BLaER1 (cell line): ENCODE results near the gene CNTNAP5.

Experiments
- H3K27ac ChIP-seq: shearing (Covaris generic); formaldehyde crosslinking; 2 replicates; pipeline ENCODE4 v1.8.1; 2022
- H3K27me3 ChIP-seq: shearing (Covaris generic); formaldehyde crosslinking; 2 replicates; pipeline ENCODE4 v1.8.1; 2022
- H3K36me3 ChIP-seq: shearing (Covaris generic); formaldehyde crosslinking; 2 replicates; pipeline ENCODE4 v1.8.1; 2022
- H3K4me1 ChIP-seq: shearing (Covaris generic); formaldehyde crosslinking; 2 replicates; pipeline ENCODE4 v1.8.1; 2022
- H3K4me2 ChIP-seq: shearing (Covaris generic); formaldehyde crosslinking; 2 replicates; pipeline ENCODE4 v1.8.1; 2022
- H3K4me3 ChIP-seq: shearing (Covaris generic); formaldehyde crosslinking; 2 replicates; pipeline ENCODE4 v1.8.1; 2022
- H3K9ac ChIP-seq: shearing (Covaris generic); formaldehyde crosslinking; 2 replicates; pipeline ENCODE4 v1.8.1; 2022
- H3K9me3 ChIP-seq: shearing (Covaris generic); formaldehyde crosslinking; 2 replicates; pipeline ENCODE4 v1.8.1; 2022
- H4K20me1 ChIP-seq: shearing (Covaris generic); formaldehyde crosslinking; 2 replicates; pipeline ENCODE4 v1.8.1; 2022
- Cebpa-rat ChIP-seq: shearing (Covaris generic); IDR thresholded peaks from 2 replicates; pipeline ENCODE4 v1.8.1; 2022

Gene CNTNAP5

GRCh38 chr2:124032799-124033198, 7.7 kb downstream of the CNTNAP5 start:
- no peak overlapping the region for H3K9ac ChIP-seq
- no peaks in the 10 kb centered on the region for H3K36me3 ChIP-seq
- H3K4me3 ChIP-seq = no peak overlapping the region
- H3K27ac ChIP-seq = no peak overlapping the region
- TF ChIP-seq Cebpa-rat = no peak
- H3K27me3 ChIP-seq = no peaks in the 10 kb centered on the region
- no peak overlapping the region for H3K4me2 ChIP-seq
- no peaks in the 10 kb centered on the region for H3K4me1 ChIP-seq
- no peaks in the 10 kb centered on the region for H3K9me3 ChIP-seq
- no peaks in the 10 kb centered on the region for H4K20me1 ChIP-seq

- Histone ChIP-seq H3K36me3 (no peaks in the 10 kb centered on the region), H3K4me2 (no peak overlapping the region), H3K9ac (no peak overlapping the region), H3K27ac (no peak overlapping the region), H3K9me3 (no peaks in the 10 kb centered on the region), H3K27me3 (no peaks in the 10 kb centered on the region), H3K4me3 (no peak overlapping the region), H3K4me1 (no peaks in the 10 kb centered on the region), H4K20me1 (no peaks in the 10 kb centered on the region)
- TF ChIP-seq Cebpa-rat = no peak
These were observed 9.2 kb downstream of the CNTNAP5 start for GRCh38 chr2:124034265-124034664.

GRCh38 chr2:124035001-124035400, 9.9 kb downstream of the CNTNAP5 start:
- no peaks in the 10 kb centered on the region for H3K27me3 ChIP-seq
- H3K4me3 ChIP-seq = no peak overlapping the region
- no peaks in the 10 kb centered on the region for H4K20me1 ChIP-seq
- H3K36me3 ChIP-seq = no peaks in the 10 kb centered on the region
- H3K4me2 ChIP-seq = no peak overlapping the region
- no peak for TF ChIP-seq Cebpa-rat
- H3K9me3 ChIP-seq = no peaks in the 10 kb centered on the region
- H3K27ac ChIP-seq = no peak overlapping the region
- no peak overlapping the region for H3K9ac ChIP-seq
- no peaks in the 10 kb centered on the region for H3K4me1 ChIP-seq

- no peak overlapping the region for H3K4me2 ChIP-seq
- TF ChIP-seq Cebpa-rat = no peak
These were observed 13.9 kb downstream of the CNTNAP5 start for GRCh38 chr2:124039032-124039431.

GRCh38 chr2:124039762-124040291, 14.7 kb downstream of the CNTNAP5 start:
- no peaks in the 10 kb centered on the region for H3K36me3 ChIP-seq
- H3K4me1 ChIP-seq = peaks cover 17% of the 10 kb centered on the region
- H3K27ac ChIP-seq = no peak overlapping the region
- no peak overlapping the region for H3K4me3 ChIP-seq
- no peak for TF ChIP-seq Cebpa-rat
- H3K9ac ChIP-seq = no peak overlapping the region
- H3K27me3 ChIP-seq = no peaks in the 10 kb centered on the region
- H3K9me3 ChIP-seq = no peaks in the 10 kb centered on the region
- no peak overlapping the region for H3K4me2 ChIP-seq
- H4K20me1 ChIP-seq = no peaks in the 10 kb centered on the region

More at GRCh38 chr2:124039032-124039431, 13.9 kb downstream of the CNTNAP5 start:
- no peak overlapping the region for H3K9ac ChIP-seq
- no peaks in the 10 kb centered on the region for H3K9me3 ChIP-seq
- no peak overlapping the region for H3K27ac ChIP-seq
- H3K36me3 ChIP-seq = no peaks in the 10 kb centered on the region
- no peak overlapping the region for H3K4me3 ChIP-seq
- no peaks in the 10 kb centered on the region for H4K20me1 ChIP-seq
- no peaks in the 10 kb centered on the region for H3K27me3 ChIP-seq
- H3K4me1 ChIP-seq = peaks cover 17% of the 10 kb centered on the region

- no peak overlapping the region for H3K4me3 ChIP-seq
- H3K27ac ChIP-seq = no peak overlapping the region
- no peaks in the 10 kb centered on the region for H3K9me3 ChIP-seq
These were observed 20.8 kb downstream of the CNTNAP5 start for GRCh38 chr2:124045894-124046293.

GRCh38 chr2:124046332-124046731, 21.2 kb downstream of the CNTNAP5 start:
- Histone ChIP-seq H4K20me1 (no peaks in the 10 kb centered on the region), H3K4me1 (peaks cover 12% of the 10 kb centered on the region), H3K27ac (no peak overlapping the region), H3K9ac (no peak overlapping the region), H3K4me2 (no peak overlapping the region), H3K27me3 (no peaks in the 10 kb centered on the region), H3K4me3 (no peak overlapping the region), H3K9me3 (no peaks in the 10 kb centered on the region), H3K36me3 (no peaks in the 10 kb centered on the region)
- no peak for TF ChIP-seq Cebpa-rat

More at GRCh38 chr2:124045894-124046293, 20.8 kb downstream of the CNTNAP5 start:
- peaks cover 16% of the 10 kb centered on the region for H3K4me1 ChIP-seq
- H3K9ac ChIP-seq = no peak overlapping the region
- no peak for TF ChIP-seq Cebpa-rat
- no peaks in the 10 kb centered on the region for H3K27me3 ChIP-seq
- H3K4me2 ChIP-seq = no peak overlapping the region
- H3K36me3 ChIP-seq = no peaks in the 10 kb centered on the region
- no peaks in the 10 kb centered on the region for H4K20me1 ChIP-seq

GRCh38 chr2:124048102-124048501, 23.0 kb downstream of the CNTNAP5 start:
- Histone ChIP-seq H3K4me2 (no peak overlapping the region), H3K36me3 (no peaks in the 10 kb centered on the region), H3K4me3 (no peak overlapping the region), H3K9me3 (no peaks in the 10 kb centered on the region), H4K20me1 (no peaks in the 10 kb centered on the region), H3K27ac (no peak overlapping the region), H3K27me3 (no peaks in the 10 kb centered on the region), H3K4me1 (peaks cover 6% of the 10 kb centered on the region; the same call in 1 of the 2 replicates), H3K9ac (no peak overlapping the region)
- no peak for TF ChIP-seq Cebpa-rat

- H3K4me1 ChIP-seq = peaks cover 6% of the 10 kb centered on the region; the same call in 1 of the 2 replicates
- no peak overlapping the region for H3K27ac ChIP-seq
- H3K4me3 ChIP-seq = no peak overlapping the region
- H3K27me3 ChIP-seq = no peaks in the 10 kb centered on the region
- no peak for TF ChIP-seq Cebpa-rat
- no peaks in the 10 kb centered on the region for H3K36me3 ChIP-seq
- no peak overlapping the region for H3K4me2 ChIP-seq
- H3K9me3 ChIP-seq = no peaks in the 10 kb centered on the region
- H4K20me1 ChIP-seq = no peaks in the 10 kb centered on the region
- H3K9ac ChIP-seq = no peak overlapping the region
These were observed 23.6 kb downstream of the CNTNAP5 start for GRCh38 chr2:124048664-124049063.

GRCh38 chr2:124049136-124049535, 24.0 kb downstream of the CNTNAP5 start:
- Histone ChIP-seq H4K20me1 (no peaks in the 10 kb centered on the region), H3K4me3 (no peak overlapping the region), H3K4me1 (peaks cover 6% of the 10 kb centered on the region; the same call in 1 of the 2 replicates), H3K9me3 (no peaks in the 10 kb centered on the region), H3K36me3 (no peaks in the 10 kb centered on the region), H3K4me2 (no peak overlapping the region), H3K27ac (no peak overlapping the region), H3K9ac (no peak overlapping the region), H3K27me3 (no peaks in the 10 kb centered on the region)
- no peak for TF ChIP-seq Cebpa-rat

GRCh38 chr2:124050833-124051497, 25.9 kb downstream of the CNTNAP5 start:
- TF ChIP-seq Cebpa-rat = no peak
- H3K36me3 ChIP-seq = no peaks in the 10 kb centered on the region
- no peak overlapping the region for H3K4me2 ChIP-seq
- no peaks in the 10 kb centered on the region for H4K20me1 ChIP-seq
- peaks cover 6% of the 10 kb centered on the region; the same call in 1 of the 2 replicates for H3K4me1 ChIP-seq
- no peaks in the 10 kb centered on the region for H3K9me3 ChIP-seq
- H3K27me3 ChIP-seq = no peaks in the 10 kb centered on the region
- H3K4me3 ChIP-seq = no peak overlapping the region
- H3K9ac ChIP-seq = no peak overlapping the region
- H3K27ac ChIP-seq = no peak overlapping the region
